Measurements from ENCODE around the gene NAT16.
"Not testable (repeated sequence)": the region's sequence is repeated elsewhere in the genome, so short reads cannot be mapped to it uniquely, and the experiment has no call there.

Gene NAT16

GRCh38 chr7:101201695-101202602 is 21.9 kb upstream of the NAT16 start:
- ATAC-seq = no peak

GRCh38 chr7:101200862-101201599 is 20.9 kb upstream of the NAT16 start, which contains the start of gene MOGAT3:
TSS of gene MOGAT3 (minus strand) at chr7:101201036. CDS start at chr7:101200854, 182 bp downstream.
- ATAC-seq = no peak

- ATAC-seq = no peak
Measured at GRCh38 chr7:101200504-101200861, 20.4 kb upstream of the NAT16 start.

- not testable (repeated sequence) for ATAC-seq
Measured at GRCh38 chr7:101199522-101199921, 19.4 kb upstream of the NAT16 start.

- no peak for ATAC-seq
Measured at GRCh38 chr7:101198476-101198875, 18.4 kb upstream of the NAT16 start.

- ATAC-seq = no peak
Measured at GRCh38 chr7:101197991-101198390, 17.9 kb upstream of the NAT16 start.

GRCh38 chr7:101195884-101196283 is 15.8 kb upstream of the NAT16 start:
- ATAC-seq = no peak

GRCh38 chr7:101189109-101189508 is 9.0 kb upstream of the NAT16 start:
- ATAC-seq = no peak

- no peak for ATAC-seq
Measured at GRCh38 chr7:101186844-101187428, 6.8 kb upstream of the NAT16 start.

- ATAC-seq = no peak
Measured at GRCh38 chr7:101186194-101186593, 6.1 kb upstream of the NAT16 start.

- ATAC-seq = no peak
Measured at GRCh38 chr7:101185258-101185839, 5.3 kb upstream of the NAT16 start.

GRCh38 chr7:101179713-101180112 is 380 bp downstream of the NAT16 start:
- no peak for ATAC-seq

- no peak for ATAC-seq
Measured at GRCh38 chr7:101179117-101179516, 976 bp downstream of the NAT16 start.

- ATAC-seq = no peak
Measured at GRCh38 chr7:101177644-101178043, 2.4 kb downstream of the NAT16 start.

- no peak for ATAC-seq
Measured at GRCh38 chr7:101175664-101176063, 4.4 kb downstream of the NAT16 start.

- no peak for ATAC-seq
Measured at GRCh38 chr7:101174322-101174854, 5.7 kb downstream of the NAT16 start.

GRCh38 chr7:101173752-101174244 is 6.3 kb downstream of the NAT16 start:
- ATAC-seq = peak; percentile 53 to 64

- no peak for ATAC-seq
Measured at GRCh38 chr7:101172854-101173751, 7.0 kb downstream of the NAT16 start.

GRCh38 chr7:101172005-101172853 is 7.9 kb downstream of the NAT16 start:
- no peak for ATAC-seq

- no peak for ATAC-seq
Measured at GRCh38 chr7:101171442-101171837, 8.7 kb downstream of the NAT16 start.

All from activated CD4-positive, CD25-positive, alpha-beta regulatory T cell treated with anti-CD3 and anti-CD28 coated beads, Interleukin-2, amount 50 U/mL, for 24 hours (primary cell).